Jurkat, Clone E6-1 (cell line): ENCODE measurements around the gene DIPK2B.

Experiments
- DNase-seq: peaks from one replicate; pipeline ENCODE4 v3.0.0-alpha.2; 2011; ENCODE audit warnings: low read depth, low spot score
- H3K4me3 ChIP-seq: 2 replicates; pipeline ENCODE4 v1.5.1; 2011; ENCODE audit warnings: mild to moderate bottlenecking, low read length, control low read depth, moderate library complexity

The DIPK2B gene

GRCh38 chrX:45164995-45165394 lies 35.7 kb downstream of the DIPK2B start:
- H3K4me3 ChIP-seq, result no peak overlapping the region
- no peak for DNase-seq

- no peak overlapping the region for H3K4me3 ChIP-seq
- DNase-seq, result no peak
These were observed 36.6 kb downstream of the DIPK2B start for GRCh38 chrX:45164021-45164621.

- no peak for DNase-seq
- H3K4me3 ChIP-seq, result no peak overlapping the region
These were observed 43.0 kb downstream of the DIPK2B start for GRCh38 chrX:45157647-45158046.

GRCh38 chrX:45154462-45154861 lies 46.2 kb downstream of the DIPK2B start:
- H3K4me3 ChIP-seq, result no peak overlapping the region

GRCh38 chrX:45154033-45154360 lies 46.7 kb downstream of the DIPK2B start:
- DNase-seq, result no peak
- no peak overlapping the region for H3K4me3 ChIP-seq

More at GRCh38 chrX:45154462-45154861, 46.2 kb downstream of the DIPK2B start:
- no peak for DNase-seq
